ENCODE data around the gene C7orf57.
"Not testable (repeated sequence)": the region's sequence is repeated elsewhere in the genome, so short reads cannot be mapped to it uniquely, and the experiment has no call there.

The C7orf57 gene

DNA sequence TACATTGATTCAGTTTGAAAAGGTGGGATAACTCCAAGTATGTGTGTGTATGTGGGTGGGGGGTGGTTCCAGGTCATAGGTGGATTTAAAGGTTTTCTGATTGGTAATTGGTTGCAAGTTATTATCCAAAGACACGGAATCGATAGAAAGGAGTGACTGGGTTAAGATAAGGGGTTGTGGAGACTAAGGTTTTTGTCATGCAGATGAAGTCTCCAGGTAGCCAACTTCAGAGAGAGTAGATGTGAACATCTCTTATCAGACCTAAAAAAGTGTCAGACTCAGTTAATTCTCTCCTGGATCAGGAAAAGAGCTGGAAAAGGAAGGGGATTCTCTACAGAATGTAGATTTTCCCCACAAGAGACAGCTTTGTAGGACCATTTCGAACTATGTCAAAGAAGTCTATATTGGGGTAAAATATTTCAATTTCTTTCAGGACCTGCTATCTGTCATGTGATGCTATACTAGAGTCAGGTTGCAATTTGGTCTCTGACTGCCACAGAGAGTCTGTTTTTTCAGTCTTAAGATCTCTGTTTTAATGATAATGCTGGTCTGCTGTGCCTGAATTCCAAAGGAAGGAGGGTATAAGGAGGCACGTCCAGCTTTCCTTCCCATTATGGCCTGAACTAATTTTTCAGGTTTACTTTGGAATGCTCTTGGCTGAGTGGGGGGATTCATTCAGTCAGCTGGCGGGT lies 3.6 kb downstream of the C7orf57 start:
- DNase-seq = no peak

DNA sequence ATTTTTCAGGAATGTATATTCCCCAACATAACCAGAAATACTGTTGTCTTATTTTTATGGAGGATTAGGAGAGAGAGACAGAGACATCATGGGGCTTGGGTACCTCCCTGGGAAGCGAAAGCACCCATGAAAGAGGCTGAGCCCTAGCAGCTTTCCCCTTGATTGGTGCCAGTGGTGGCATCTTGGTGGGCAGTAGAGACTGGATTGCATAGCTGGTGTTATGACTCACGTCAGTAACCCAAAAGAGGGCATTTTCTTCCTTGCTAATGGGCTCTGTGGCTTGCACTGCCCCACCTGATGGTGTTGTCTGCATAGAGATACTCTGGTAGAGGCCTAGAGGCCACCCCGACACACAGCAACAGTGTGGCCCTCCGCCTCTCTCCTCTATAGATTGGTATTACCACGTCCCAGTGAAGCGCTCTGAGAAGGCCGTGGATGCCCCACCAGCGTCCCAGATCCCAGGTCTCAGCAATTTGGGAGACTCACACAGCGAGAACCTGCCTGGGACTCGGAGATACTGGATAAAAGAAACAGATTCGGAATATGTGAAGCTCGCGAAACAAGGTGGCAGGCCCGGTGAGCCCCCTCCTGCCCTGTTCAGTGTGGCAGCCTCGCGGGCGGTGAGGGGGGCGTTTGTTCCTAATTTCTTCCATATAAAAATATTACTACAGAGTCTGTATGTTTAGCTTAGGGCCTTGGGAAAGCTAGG lies 5.8 kb downstream of the C7orf57 start:
- no peak for DNase-seq

GRCh38 chr7:48041653-48041970 lies 6.3 kb downstream of the C7orf57 start:
- no peak for DNase-seq

GRCh38 chr7:48042216-48042615 lies 6.9 kb downstream of the C7orf57 start:
- DNase-seq = no peak

DNA sequence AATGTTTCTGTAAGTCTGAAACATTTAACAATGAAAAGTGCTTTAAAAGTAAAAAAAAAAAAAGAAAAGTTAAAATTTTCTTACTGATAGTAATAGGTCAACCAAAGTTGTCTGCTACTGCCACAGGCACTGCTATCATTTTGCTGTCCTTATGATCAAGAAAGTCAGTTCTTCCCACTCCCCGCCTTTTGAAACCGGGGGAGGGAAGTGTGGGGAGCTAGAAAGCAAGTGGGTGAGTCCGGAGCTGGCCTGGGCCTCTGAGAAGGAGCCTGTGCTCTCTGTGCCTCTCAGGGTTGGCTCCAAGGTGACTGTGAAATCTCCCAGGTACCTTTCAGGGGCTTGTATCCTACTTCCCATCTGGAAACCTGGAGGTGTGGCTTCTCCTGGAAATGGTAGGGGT lies 7.3 kb downstream of the C7orf57 start:
- DNase-seq = no peak

DNA sequence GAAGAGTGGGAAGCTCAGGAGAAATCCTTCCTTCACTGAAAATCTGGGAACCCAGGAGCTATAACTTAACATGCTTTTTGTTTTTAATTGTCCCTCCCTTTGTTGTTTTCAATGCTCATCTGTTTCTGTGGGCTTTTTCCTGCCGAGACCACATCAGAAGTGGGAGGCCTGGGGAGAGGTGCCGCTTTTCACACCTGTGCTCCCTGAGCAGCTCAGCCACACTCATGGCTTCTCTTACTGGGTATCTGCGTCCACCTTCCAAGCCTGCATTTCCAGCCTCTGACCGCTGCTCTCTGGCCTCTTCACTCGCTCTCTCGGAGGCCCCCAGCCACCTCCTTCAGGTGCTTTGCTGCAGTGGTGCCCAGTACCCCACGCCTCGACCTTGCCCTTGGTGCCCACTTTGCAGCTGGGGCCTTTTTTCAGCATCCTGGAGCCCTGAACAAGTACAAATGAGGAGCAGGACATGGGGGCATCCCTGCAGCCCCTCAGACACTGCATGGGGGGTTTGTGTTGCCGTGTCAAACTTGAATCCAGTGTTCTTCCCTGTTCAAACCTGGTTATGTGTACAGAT lies 9.9 kb downstream of the C7orf57 start:
- DNase-seq = no peak

GRCh38 chr7:48046458-48046857 lies 11.1 kb downstream of the C7orf57 start:
- no peak for DNase-seq

GRCh38 chr7:48048113-48048512 lies 12.8 kb downstream of the C7orf57 start:
- no peak for DNase-seq

GRCh38 chr7:48049850-48050249 lies 14.5 kb downstream of the C7orf57 start:
- no peak for DNase-seq

DNA sequence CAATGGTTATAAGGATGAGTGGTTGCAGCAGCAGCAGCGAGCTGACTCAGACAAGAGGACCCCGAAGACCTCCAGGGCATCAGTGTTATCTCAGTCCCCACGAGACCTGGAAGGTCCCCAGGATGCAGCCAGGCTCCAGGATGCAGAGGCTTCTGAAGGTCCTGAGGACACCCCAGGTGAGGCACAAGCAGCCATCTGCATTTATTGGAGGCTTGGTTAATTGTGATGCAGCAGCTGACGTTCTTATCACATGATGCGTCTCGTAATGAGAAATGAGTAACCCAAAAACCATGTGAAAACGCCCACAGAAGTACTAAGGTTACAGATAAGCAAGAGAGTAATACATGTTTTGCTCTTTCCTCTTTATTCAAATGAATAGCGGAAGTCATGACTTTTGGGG lies 17.4 kb downstream of the C7orf57 start:
- DNase-seq = no peak

- no peak for DNase-seq
These were observed 18.4 kb downstream of the C7orf57 start for GRCh38 chr7:48053736-48054135.

GRCh38 chr7:48058990-48059389 lies 23.6 kb downstream of the C7orf57 start:
- no peak for DNase-seq

GRCh38 chr7:48059706-48060105 lies 24.4 kb downstream of the C7orf57 start:
- DNase-seq = no peak

DNA sequence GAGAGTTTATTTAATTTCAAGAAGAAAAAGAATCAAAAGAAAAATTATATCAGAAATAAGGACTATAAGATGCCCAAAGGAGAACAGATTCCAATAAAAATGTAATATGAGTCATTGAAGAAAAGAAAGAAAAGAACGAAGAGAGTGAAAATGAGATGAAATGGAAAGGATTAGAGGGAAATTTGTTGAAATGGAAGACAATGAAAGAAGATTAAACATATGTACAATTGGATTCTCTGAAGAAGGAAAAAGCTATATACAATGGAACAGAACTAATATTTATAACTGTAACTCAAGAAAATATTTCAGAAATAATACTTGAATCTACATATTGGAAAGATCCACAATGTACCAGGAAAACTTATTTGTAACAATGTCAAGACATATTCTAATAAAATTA lies 28.6 kb downstream of the C7orf57 start:
- DNase-seq = no peak

GRCh38 chr7:48067475-48067874 lies 32.1 kb downstream of the C7orf57 start:
- DNase-seq = no peak

- DNase-seq = no peak
These were observed 38.9 kb downstream of the C7orf57 start for GRCh38 chr7:48074204-48074654.

DNA sequence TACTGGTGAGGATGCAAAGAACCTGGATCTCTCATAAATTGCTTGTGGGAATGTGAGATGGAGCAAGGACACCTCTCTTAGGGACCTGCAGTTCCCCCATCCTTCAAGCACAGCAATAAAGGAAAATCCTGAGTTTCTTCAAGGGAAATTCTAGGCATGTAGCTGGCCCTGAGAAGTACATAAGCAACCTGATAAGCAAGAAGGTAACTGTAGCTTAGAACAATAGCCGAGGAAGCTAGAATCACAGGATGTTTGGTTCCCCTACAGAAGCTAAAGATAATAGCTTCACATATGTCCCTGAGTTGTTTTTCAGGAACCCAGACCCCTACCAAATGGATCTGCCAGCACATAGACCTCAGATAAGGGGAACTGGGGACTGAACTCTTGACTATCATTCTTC lies 42.1 kb downstream of the C7orf57 start:
- no peak for DNase-seq

GRCh38 chr7:48078470-48078869 lies 43.1 kb downstream of the C7orf57 start:
- DNase-seq = no peak

DNA sequence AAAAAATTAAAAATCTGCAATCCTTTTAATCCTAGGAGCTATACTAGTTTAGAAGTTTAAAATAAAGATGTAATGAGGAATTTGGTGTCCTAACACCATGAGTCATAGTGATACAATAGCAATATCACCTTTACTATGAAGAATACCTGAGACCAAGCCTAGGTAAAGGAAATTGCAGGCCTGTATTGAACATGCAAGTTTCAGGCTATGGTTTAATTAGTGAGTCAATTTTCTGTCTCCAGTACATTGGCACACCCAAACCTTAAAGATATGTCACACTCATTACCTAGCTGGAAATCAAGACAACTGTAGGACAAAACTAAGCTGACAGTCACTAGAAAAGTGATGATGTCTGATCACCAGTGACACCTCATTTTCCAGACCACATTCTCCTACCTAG lies 47.0 kb downstream of the C7orf57 start:
- not testable (repeated sequence) for DNase-seq

DNA sequence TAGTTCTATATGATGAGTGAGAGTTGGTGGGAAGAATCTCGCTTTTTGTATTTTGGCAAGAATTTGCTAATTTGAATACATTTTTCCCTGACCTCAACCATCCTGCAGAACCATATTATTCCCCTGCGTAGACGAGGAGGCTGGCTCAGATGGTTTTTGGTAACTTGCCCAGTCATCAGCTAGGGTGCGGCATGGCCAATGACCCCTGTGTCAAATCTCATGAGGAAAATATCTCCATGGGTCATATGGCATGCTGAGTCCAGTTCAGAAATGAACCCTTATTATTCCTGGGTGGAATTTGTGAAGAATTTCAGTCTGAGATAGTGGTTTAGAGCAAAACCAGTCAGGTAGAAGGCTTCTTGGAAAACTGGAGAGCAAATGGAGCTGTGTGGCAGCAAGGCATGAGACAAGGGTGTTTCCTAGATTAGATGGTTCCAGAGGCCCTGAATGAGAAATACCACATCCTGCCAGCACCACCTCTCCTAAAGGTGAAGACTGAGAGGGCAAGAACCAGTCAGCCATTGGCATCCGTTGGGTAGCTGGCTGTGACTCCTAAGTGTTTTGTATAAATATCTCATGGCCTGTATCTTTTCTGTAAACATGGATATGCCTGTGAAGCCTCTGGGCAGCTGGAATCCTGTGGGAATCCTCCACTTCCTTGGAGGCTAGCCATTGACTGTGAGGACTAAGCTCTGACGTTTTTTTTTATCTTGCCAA lies 47.9 kb downstream of the C7orf57 start:
- DNase-seq = peak; percentile 32

DNA sequence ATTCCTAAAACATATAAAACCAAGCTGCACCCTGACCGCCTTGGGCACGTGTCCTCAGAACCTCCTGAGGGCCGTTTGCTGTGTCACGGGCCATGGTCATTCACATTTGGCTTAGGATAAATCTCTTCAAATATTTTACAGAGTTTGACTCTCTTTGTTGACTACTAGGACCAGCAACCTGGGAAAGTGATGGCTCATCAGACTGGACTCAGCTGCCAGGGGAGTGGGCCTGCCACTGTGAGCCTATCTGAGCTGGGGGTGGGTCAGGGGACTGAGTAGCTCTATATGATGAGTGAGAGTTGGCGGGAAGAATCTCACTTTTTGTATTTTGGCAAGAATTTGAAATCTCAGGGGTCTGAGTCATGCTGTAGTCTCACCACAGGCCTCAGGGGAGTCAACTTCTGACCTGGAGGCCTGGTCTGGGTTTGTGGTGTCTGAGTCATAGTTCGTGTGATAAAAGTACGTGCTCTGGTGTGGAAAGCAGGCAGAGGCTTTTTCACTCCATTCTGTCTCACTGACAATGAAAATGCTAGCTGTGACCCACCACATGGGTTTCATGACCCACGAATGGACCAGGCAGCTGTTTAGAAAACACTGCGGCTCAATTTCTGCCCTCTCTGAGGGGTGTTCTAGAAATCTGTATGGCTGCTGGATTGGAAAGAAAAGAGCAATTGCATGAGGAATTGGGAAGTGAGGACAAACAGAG lies 49.5 kb downstream of the C7orf57 start:
- DNase-seq = peak; percentile 83

DNA sequence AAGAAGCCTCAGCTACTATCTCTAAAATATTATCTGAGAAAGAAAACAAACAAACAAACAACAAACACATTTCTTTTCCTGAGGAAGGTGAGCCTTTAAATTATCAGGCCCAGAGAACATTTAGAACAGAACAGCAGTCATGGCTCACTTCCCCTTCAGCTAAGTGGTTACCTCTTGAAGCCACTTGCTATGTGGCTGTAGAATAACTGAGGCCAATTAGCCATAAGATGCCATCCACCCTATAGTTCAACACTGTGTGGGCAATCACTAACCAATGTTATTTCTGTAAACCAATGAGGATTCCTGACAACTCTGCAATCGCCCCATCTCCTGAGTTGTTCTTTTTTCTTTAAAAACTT lies 50.1 kb downstream of the C7orf57 start:
- no peak for DNase-seq

GRCh38 chr7:48085942-48086341 lies 50.6 kb downstream of the C7orf57 start:
- no peak for DNase-seq

All from stimulated activated CD4-positive, alpha-beta T cell treated with anti-CD3 and anti-CD28 coated beads, Interleukin-15, amount 100 ng/mL, for 24 hours (primary cell).